MCF 10A (cell line): ENCODE results near the gene SYT13. TPM values are rescaled to one million over a fixed set of nuclear protein-coding genes. Genes with fewer than 3 reads are reported as not detected.
A peak's percentile ranks its signal among the peaks of the same experiment; 100 is the strongest.

Source experiments
- BruUV-seq: library from RNA; stranded (reverse); fragments of 400-500 nt; replicated peaks from 2 replicates; lab custom pipeline; 2021; lab: Mats Ljungman, UMichigan
- CTCF ChIA-PET: fragments of 300-600 bp; sonication (Branson Sonifier 250); formaldehyde crosslinking; extraction: SDS; loops from one replicate; lab custom pipeline; 2021; ENCODE audit warnings: antibody characterized with exemption, inconsistent platforms; lab: Yijun Ruan, JAX
- POLR2A ChIA-PET: fragments of 300-600, 350-650 bp; sonication (Branson Sonifier 250); formaldehyde crosslinking; extraction: SDS; loops from one replicate; lab custom pipeline; 2020; ENCODE audit warnings: antibody characterized with exemption, inconsistent platforms; lab: Yijun Ruan, JAX
- DNase-seq: peaks from one replicate; pipeline ENCODE4 v3.0.0-alpha.2; 2018; ENCODE audit not compliant: unreplicated experiment
- H3K27ac Mint-ChIP-seq: one replicate; pipeline ENCODE4 v1.8.0; 2022; ENCODE audit warnings: mild to moderate bottlenecking, low read depth, mixed read lengths; ENCODE audit not compliant: unreplicated experiment
- H3K27me3 Mint-ChIP-seq: one replicate; pipeline ENCODE4 v1.8.0; 2022; ENCODE audit warnings: mixed read lengths; ENCODE audit not compliant: insufficient read depth, unreplicated experiment
- H3K36me3 Mint-ChIP-seq: one replicate; pipeline ENCODE4 v1.8.0; 2022; ENCODE audit warnings: mild to moderate bottlenecking, moderate library complexity, mixed read lengths; ENCODE audit not compliant: insufficient read depth, unreplicated experiment
- H3K4me1 Mint-ChIP-seq: one replicate; pipeline ENCODE4 v1.8.0; 2022; ENCODE audit warnings: mixed read lengths; ENCODE audit not compliant: insufficient read depth, unreplicated experiment
- H3K4me3 Mint-ChIP-seq: one replicate; pipeline ENCODE4 v1.8.0; 2022; ENCODE audit warnings: mild to moderate bottlenecking, moderate library complexity, mixed read lengths; ENCODE audit not compliant: unreplicated experiment
- H3K9me3 Mint-ChIP-seq: one replicate; pipeline ENCODE4 v1.8.0; 2022; ENCODE audit warnings: mixed read lengths; ENCODE audit not compliant: unreplicated experiment
- CTCF ChIP-seq: fragments of 200-600 bp; IDR thresholded peaks from one replicate; pipeline ENCODE4 v1.8.0; 2022; ENCODE audit warnings: antibody characterized with exemption, mild to moderate bottlenecking; ENCODE audit not compliant: unreplicated experiment
- intact Hi-C: fragments of 100-400 bp; cut with micrococcal nuclease; formaldehyde crosslinking; loops from 2 replicates; pipeline ENCODE4 v1.14.1; 2022
- total RNA-seq: library from RNA; stranded (reverse); gene quantifications from 2 replicates; pipeline ENCODE4 v1.2.3, GENCODE V29; 2022

The SYT13 gene
- total RNA-seq, 1 experiment from 2014 or later: not detected

DNA sequence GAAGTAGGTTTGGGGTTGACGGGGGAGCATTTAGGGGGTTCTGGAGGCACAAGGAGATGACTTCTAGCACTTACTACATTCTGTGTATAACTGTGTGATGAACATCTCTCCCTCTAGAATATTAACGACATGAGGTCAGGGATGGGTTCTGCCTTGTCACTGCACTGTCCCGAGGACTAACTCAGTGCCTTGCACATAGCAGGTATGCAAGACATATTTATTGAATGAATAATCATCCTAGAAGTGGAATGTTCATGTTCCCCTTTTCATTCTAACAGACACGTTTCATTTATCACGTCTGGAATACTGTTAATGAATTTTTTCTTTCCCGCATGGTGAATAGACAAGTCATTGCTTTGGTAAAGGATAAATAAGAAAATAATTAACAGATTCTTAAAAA lies 12.6 kb downstream of the SYT13 start:
- H3K27ac Mint-ChIP-seq: no peak overlapping the region
- POLR2A ChIA-PET: interaction anchor here (0.6 kb wide), 1 partner anchor 538 kb away, joined by 4 read pairs; no protein-coding TSS in a partner anchor
- peaks cover 14% of the 10 kb centered on the region for H3K9me3 Mint-ChIP-seq
- no peak overlapping the region for H3K4me3 Mint-ChIP-seq
- H3K4me1 Mint-ChIP-seq: peaks cover 13% of the 10 kb centered on the region
- peaks cover 63% of the 10 kb centered on the region for H3K27me3 Mint-ChIP-seq
- peaks cover 6% of the 10 kb centered on the region for H3K36me3 Mint-ChIP-seq
- DNase-seq: no peak
- no TSS peak for BruUV-seq
- CTCF ChIA-PET: interaction anchor here (0.6 kb wide), 1 partner anchor 346 kb away, joined by 3 read pairs; no protein-coding TSS in a partner anchor
- intact Hi-C loops: no loop called here
- no peak for TF ChIP-seq CTCF

DNA sequence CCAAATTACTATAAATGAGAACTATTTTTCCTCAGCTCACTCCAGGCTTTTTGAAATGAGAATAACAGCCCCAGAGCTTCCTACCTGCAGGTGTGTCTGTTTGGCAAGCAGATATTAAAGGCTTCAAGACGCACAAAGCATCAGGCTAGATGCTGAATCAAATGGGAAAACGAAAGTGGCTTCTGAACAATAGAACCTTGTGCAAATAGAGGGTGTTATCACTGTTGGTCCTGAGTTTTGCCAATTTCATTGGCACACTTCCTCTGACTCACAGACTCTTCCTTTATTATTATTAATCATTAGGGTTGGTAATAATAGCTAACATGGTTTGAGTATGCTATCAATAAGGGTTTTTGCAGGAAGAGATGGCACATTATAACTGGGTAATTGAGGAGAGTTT lies 13.4 kb downstream of the SYT13 start:
- CTCF ChIA-PET: no interaction called here
- POLR2A ChIA-PET: interaction anchor here (0.6 kb wide), 1 partner anchor 537 kb away, joined by 4 read pairs; no protein-coding TSS in a partner anchor
- H3K36me3 Mint-ChIP-seq: peaks cover 6% of the 10 kb centered on the region
- no TSS peak for BruUV-seq
- intact Hi-C loops: no loop called here
- H3K9me3 Mint-ChIP-seq: peaks cover 7% of the 10 kb centered on the region
- peaks cover 13% of the 10 kb centered on the region for H3K4me1 Mint-ChIP-seq
- TF ChIP-seq CTCF: no peak
- no peak overlapping the region for H3K4me3 Mint-ChIP-seq
- peak; percentile 14 for DNase-seq
- H3K27me3 Mint-ChIP-seq: peaks cover 63% of the 10 kb centered on the region
- no peak overlapping the region for H3K27ac Mint-ChIP-seq

- ChIA-PET CTCF (interaction anchor here (0.7 to 1.7 kb wide), 3 partner anchors 11 to 37 kb away, joined by 3 to 4 read pairs (median 3); no protein-coding TSS in a partner anchor), POLR2A (no interaction called here)
- Mint-ChIP-seq H3K27ac (no peak overlapping the region), H3K36me3 (peaks cover 6% of the 10 kb centered on the region), H3K4me3 (no peak overlapping the region), H3K4me1 (peaks cover 12% of the 10 kb centered on the region), H3K9me3 (no peaks in the 10 kb centered on the region), H3K27me3 (peaks cover 56% of the 10 kb centered on the region)
- BruUV-seq: no TSS peak
- intact Hi-C loops: no loop called here
- DNase-seq: no peak
- no peak for TF ChIP-seq CTCF
Measured at GRCh38 chr11:45270946-45271716, 15.0 kb downstream of the SYT13 start.

- H3K4me3 Mint-ChIP-seq: no peak overlapping the region
- intact Hi-C loops: no loop called here
- no peak overlapping the region for H3K27ac Mint-ChIP-seq
- H3K36me3 Mint-ChIP-seq: no peaks in the 10 kb centered on the region
- no peak for DNase-seq
- peaks cover 50% of the 10 kb centered on the region for H3K27me3 Mint-ChIP-seq
- ChIA-PET CTCF (interaction anchor here (1.7 kb wide), 1 partner anchor 36 kb away, joined by 4 read pairs; no protein-coding TSS in a partner anchor), POLR2A (no interaction called here)
- H3K9me3 Mint-ChIP-seq: no peaks in the 10 kb centered on the region
- no peak for TF ChIP-seq CTCF
- peaks cover 5% of the 10 kb centered on the region for H3K4me1 Mint-ChIP-seq
- no TSS peak for BruUV-seq
Measured at GRCh38 chr11:45269678-45270077, 16.5 kb downstream of the SYT13 start.
